Osteoblast (primary cell): ENCODE measurements around the gene CLDN16. TPM values are rescaled to one million over a fixed set of nuclear protein-coding genes. Genes with fewer than 3 reads are reported as not detected.

Experiments used
- DNase-seq: peaks from one replicate; pipeline ENCODE4 v3.0.0; 2011; ENCODE audit warnings: low spot score, mixed read lengths; ENCODE audit not compliant: insufficient read length; ENCODE audit errors: missing footprints
- H2AFZ ChIP-seq: 2 replicates; pipeline ENCODE4 v1.6.0; 2011; ENCODE audit warnings: mild to moderate bottlenecking, low read length
- H3K27ac ChIP-seq: 2 replicates; pipeline ENCODE4 v1.5.1; 2011; ENCODE audit warnings: mild to moderate bottlenecking, low read depth, low read length, moderate library complexity
- H3K27me3 ChIP-seq: 2 replicates; pipeline ENCODE4 v1.6.0; 2012; ENCODE audit warnings: mild to moderate bottlenecking, control low read depth, inconsistent platforms, low read length, moderate library complexity; ENCODE audit not compliant: insufficient read depth
- H3K36me3 ChIP-seq: 2 replicates; pipeline ENCODE4 v1.5.1; 2011; ENCODE audit warnings: mild to moderate bottlenecking, low read length, control low read depth, moderate library complexity; ENCODE audit not compliant: insufficient read depth
- H3K4me1 ChIP-seq: 2 replicates; pipeline ENCODE4 v1.5.1; 2011; ENCODE audit warnings: mild to moderate bottlenecking, low read length, control low read depth, moderate library complexity; ENCODE audit not compliant: insufficient read depth
- H3K4me2 ChIP-seq: 2 replicates; pipeline ENCODE4 v1.6.0; 2011; ENCODE audit warnings: mild to moderate bottlenecking, low read length; ENCODE audit not compliant: insufficient read depth
- H3K4me3 ChIP-seq: fragments of 200-600 bp; sonication (generic); 3 replicates; pipeline ENCODE4 v1.5.1; 2012; ENCODE audit warnings: mild to moderate bottlenecking, low read length, inconsistent platforms; ENCODE audit not compliant: insufficient read depth
- H3K79me2 ChIP-seq: 2 replicates; pipeline ENCODE4 v1.6.0; 2012; ENCODE audit warnings: mild to moderate bottlenecking, low read length, control low read depth, inconsistent platforms; ENCODE audit not compliant: insufficient read depth
- H3K9me3 ChIP-seq: 2 replicates; pipeline ENCODE4 v1.5.1; 2011; ENCODE audit warnings: low read depth, low read length, control low read depth
- H4K20me1 ChIP-seq: 2 replicates; pipeline ENCODE4 v1.6.0; 2012; ENCODE audit warnings: mild to moderate bottlenecking, low read length, control low read depth; ENCODE audit not compliant: insufficient read depth
- total RNA-seq: library from RNA; depleted of rRNA; stranded (reverse); fragments of >200 nt; gene quantifications from 2 replicates; pipeline ENCODE4 v1.2.3, GENCODE V29; 2012
- TF ChIP-seq, protein P1 (sequence below): IDR thresholded peaks from 2 replicates; pipeline ENCODE4 v1.5.1; 2011; ENCODE audit warnings: mild to moderate bottlenecking, low read depth, low read length, moderate library complexity; ENCODE audit errors: extremely low read depth

Gene CLDN16
- total RNA-seq, 1 donor = not detected

DNA sequence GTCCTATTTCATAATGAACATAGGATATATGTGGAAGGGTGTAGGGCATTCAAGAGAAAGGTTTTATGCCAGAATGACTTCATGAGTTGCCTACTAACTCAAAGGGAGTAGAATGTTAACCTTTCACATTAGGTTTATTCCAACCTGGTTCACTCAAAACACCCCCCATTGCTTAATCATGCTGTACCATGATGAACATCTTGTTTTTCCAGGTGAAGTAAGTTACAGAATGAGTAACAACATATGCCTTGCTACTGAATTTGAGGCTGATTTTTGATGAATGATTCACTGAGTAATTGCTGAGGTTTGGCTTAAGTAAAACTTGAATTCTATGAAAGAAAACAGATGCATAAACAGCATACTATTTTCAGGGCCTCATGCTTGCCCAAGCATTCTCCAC is 5.9 kb upstream of the CLDN16 start:
- Histone ChIP-seq H3K27ac (peak overlapping the region; percentile 51), H3K27me3 (no peaks in the 10 kb centered on the region), H3K4me2 (no peak overlapping the region), H4K20me1 (no peaks in the 10 kb centered on the region), H3K4me1 (peaks cover 56% of the 10 kb centered on the region), H3K36me3 (no peaks in the 10 kb centered on the region), H2AFZ (no peak overlapping the region), H3K9me3 (no peaks in the 10 kb centered on the region), H3K4me3 (no peak overlapping the region), H3K79me2 (no peaks in the 10 kb centered on the region)
- no peak for DNase-seq
- TF ChIP-seq, protein P1, sequence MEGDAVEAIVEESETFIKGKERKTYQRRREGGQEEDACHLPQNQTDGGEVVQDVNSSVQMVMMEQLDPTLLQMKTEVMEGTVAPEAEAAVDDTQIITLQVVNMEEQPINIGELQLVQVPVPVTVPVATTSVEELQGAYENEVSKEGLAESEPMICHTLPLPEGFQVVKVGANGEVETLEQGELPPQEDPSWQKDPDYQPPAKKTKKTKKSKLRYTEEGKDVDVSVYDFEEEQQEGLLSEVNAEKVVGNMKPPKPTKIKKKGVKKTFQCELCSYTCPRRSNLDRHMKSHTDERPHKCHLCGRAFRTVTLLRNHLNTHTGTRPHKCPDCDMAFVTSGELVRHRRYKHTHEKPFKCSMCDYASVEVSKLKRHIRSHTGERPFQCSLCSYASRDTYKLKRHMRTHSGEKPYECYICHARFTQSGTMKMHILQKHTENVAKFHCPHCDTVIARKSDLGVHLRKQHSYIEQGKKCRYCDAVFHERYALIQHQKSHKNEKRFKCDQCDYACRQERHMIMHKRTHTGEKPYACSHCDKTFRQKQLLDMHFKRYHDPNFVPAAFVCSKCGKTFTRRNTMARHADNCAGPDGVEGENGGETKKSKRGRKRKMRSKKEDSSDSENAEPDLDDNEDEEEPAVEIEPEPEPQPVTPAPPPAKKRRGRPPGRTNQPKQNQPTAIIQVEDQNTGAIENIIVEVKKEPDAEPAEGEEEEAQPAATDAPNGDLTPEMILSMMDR = no peak

- no peaks in the 10 kb centered on the region for H3K36me3 ChIP-seq
- no peak overlapping the region for H3K4me2 ChIP-seq
- no peak overlapping the region for H3K27ac ChIP-seq
- H3K9me3 ChIP-seq = no peaks in the 10 kb centered on the region
- H3K27me3 ChIP-seq = no peaks in the 10 kb centered on the region
- peaks cover 50% of the 10 kb centered on the region for H3K4me1 ChIP-seq
- no peaks in the 10 kb centered on the region for H3K79me2 ChIP-seq
- no peak overlapping the region for H2AFZ ChIP-seq
- DNase-seq = no peak
- no peaks in the 10 kb centered on the region for H4K20me1 ChIP-seq
- H3K4me3 ChIP-seq = no peak overlapping the region
- TF ChIP-seq, protein P1 = peak; percentile 50
Measured at GRCh38 chr3:190384309-190384756, 3.6 kb upstream of the CLDN16 start.

DNA sequence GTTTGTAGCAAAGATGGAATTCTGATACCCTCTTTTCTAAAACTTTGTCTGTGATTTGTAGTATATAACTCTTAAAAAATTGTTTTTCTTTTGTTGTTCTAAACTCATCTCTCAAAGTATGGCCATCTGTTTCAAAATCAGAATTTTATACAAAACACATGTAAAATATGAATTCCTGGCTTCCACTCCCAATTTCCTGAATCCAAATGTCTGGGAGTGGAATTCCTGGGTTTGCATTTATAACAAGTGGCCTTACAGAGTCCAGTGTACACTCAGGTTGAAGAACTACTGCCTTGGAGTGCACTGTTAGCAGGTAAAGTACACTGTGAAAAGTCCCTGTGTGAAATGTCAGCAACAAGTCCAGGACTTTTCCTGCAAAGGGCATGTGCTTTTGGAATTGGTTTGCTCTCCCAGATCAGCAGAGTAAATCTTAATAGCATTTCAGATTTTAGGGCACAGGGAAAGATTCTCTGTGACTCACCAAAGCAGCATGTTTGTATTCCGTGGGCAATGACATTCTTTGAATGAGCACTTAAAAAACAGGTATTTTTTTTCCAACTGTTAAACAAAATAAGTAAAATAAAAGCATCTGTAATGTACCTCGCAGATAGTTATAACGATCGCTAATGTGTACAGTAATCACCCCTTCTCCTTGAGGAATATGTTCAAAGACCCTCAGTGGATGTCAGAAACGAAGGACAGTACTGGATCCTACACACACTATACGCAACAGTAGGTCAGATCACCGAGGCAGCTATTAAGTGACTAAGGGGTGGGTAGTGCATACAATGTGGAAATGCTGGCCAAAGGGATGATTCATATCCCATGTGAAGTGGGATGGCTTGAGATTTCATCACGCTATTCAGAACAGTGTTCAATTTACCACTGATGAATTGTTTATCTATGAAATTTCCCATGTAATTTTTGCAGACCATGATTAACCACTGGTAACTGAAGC is 2.0 kb upstream of the CLDN16 start:
- DNase-seq = peak; percentile 47
- no peaks in the 10 kb centered on the region for H3K27me3 ChIP-seq
- H4K20me1 ChIP-seq = no peaks in the 10 kb centered on the region
- no peaks in the 10 kb centered on the region for H3K79me2 ChIP-seq
- TF ChIP-seq, protein P1 = no peak
- H3K9me3 ChIP-seq = no peaks in the 10 kb centered on the region
- no peaks in the 10 kb centered on the region for H3K36me3 ChIP-seq
- peak overlapping the region; percentile 90 for H3K27ac ChIP-seq
- H2AFZ ChIP-seq = no peak overlapping the region
- H3K4me3 ChIP-seq = peak overlapping the region; percentile 44
- peak overlapping the region; percentile 74 for H3K4me2 ChIP-seq
- H3K4me1 ChIP-seq = peaks cover 49% of the 10 kb centered on the region

GRCh38 chr3:190388703-190389102 is 740 bp downstream of the CLDN16 start:
- no peak overlapping the region for H3K27ac ChIP-seq
- H3K27me3 ChIP-seq = no peaks in the 10 kb centered on the region
- no peaks in the 10 kb centered on the region for H4K20me1 ChIP-seq
- no peak overlapping the region for H2AFZ ChIP-seq
- no peaks in the 10 kb centered on the region for H3K36me3 ChIP-seq
- H3K9me3 ChIP-seq = no peaks in the 10 kb centered on the region
- H3K4me3 ChIP-seq = no peak overlapping the region
- H3K4me2 ChIP-seq = no peak overlapping the region
- TF ChIP-seq, protein P1 = no peak
- H3K4me1 ChIP-seq = peaks cover 28% of the 10 kb centered on the region
- H3K79me2 ChIP-seq = no peaks in the 10 kb centered on the region
- no peak for DNase-seq
